ENCODE measurements around the gene CPXM2.
"Not testable (repeated sequence)": the region's sequence is repeated elsewhere in the genome, so short reads cannot be mapped to it uniquely, and the experiment has no call there.

The CPXM2 gene

GRCh38 chr10:123736917-123737316, 154.7 kb downstream of the CPXM2 start:
- ATAC-seq = not testable (repeated sequence)

GRCh38 chr10:123729523-123729922, 162.1 kb downstream of the CPXM2 start:
- ATAC-seq = no peak

DNA sequence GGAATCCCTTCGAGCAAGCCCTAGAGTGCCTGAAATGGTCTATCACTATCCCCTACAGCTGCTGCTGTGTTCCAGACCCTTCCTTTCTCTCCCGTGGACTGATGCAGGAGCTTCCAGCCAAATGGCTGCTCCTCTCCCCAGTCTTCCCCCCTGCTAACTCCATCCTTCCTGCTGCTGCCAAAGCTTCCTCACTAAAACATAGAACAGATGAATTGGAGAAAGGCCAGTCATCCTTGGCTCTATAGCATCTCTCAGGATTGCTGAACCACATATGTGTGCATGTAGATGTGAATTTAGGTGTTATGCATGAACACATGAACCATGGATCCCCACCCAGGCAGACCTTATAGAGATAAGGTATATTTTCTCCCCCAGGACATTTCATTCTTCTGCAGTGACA, 164.8 kb downstream of the CPXM2 start:
- ATAC-seq = no peak

- ATAC-seq = no peak
These were observed 165.2 kb downstream of the CPXM2 start for GRCh38 chr10:123726381-123726780.

DNA sequence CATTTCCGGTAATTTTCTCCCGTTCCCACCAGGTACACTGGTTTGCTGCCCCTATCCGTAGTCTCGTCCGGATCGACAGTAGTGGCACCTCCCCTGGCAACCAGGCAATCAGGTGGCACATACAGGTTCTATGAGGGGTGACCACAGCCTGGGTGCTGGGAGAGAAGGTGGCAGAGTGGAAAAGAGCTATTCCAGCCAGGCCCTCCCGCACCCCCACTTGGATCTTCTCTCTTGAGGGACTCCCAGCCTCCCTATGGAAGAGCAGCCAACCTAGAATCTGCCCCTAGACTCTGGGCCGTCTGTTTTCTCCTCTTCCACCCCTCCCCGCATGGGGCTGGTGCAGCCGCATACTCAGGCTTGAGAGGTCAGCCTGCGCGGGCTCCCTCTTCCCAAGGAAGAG, 166.9 kb downstream of the CPXM2 start:
- no peak for ATAC-seq

GRCh38 chr10:123722351-123722750, 169.3 kb downstream of the CPXM2 start:
- ATAC-seq = no peak

DNA sequence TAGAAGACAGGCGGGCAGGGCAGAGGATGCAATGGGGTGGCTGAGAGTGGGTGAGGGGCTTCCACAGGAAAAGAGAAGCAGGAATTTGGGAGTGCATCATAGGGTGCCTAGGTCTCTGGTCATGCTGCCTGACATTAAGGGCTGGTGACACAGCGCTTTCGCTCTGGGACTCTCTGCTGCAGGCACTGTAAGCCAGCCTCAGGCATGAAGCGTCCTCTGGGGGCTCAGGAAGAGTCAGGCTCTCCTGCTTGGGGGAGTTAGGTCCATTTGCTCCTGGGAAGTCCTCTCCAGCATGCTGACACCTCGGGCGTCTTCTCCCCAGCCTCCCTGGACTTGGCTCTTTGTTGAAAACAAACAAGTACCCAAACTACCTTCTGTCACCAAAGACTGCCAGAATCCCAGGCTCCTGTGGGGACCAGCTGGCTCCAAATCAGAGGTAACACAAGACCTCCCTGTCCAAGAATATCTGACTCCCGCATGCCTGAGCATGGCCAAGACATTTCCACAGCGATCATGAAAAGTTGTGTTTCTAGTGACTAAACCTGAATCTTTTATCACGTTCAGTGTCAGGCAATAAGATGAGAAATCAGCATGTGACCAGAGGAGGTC, 170.1 kb downstream of the CPXM2 start:
- no peak for ATAC-seq

- no peak for ATAC-seq
These were observed 171.1 kb downstream of the CPXM2 start for GRCh38 chr10:123720536-123720935.

DNA sequence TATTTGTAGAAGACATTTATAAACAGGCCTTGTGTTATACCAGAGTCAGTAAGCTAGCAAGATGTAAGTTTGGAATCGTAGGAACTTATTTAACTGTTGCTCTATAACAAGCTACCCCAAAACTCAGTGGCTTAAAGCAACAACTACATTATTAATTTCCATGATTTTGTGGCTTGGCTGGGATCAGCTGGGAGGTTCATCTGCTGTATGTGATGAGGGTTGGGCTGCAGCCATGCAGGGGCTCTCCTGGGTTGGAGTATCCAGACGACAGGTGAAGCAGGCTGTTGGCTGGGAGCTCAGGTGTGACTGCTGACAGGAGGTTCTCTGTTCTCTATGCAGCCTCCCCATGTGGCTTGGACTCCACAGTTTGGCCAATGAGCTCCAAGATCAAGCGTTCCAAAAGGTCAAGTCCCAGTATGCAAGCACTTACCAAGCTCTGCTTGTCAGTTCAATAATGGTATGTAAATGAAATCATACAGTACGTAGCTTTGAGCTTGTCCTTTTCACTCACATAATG, 173.0 kb downstream of the CPXM2 start:
- no peak for ATAC-seq

GRCh38 chr10:123717336-123717735, 174.3 kb downstream of the CPXM2 start:
- ATAC-seq = no peak

DNA sequence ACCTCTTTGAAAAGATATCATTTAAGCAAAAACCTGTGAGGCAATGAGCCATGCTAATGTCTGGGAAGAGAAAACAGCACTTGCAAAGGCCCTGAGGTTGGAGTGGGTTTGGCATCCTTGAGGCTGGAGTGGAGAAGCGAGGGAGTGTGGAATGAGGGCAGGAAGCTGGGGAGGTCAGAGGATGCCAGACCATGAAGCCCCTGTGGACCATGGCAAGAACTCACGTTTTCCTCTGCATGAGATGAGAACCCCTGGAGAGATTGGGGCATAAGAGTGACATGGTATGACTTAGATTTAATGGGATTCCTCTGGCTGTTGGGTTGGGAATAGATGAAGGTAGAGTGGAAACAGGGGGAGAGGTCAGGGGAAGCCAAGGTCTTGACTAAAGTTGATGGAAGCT, 176.1 kb downstream of the CPXM2 start:
- no peak for ATAC-seq

DNA sequence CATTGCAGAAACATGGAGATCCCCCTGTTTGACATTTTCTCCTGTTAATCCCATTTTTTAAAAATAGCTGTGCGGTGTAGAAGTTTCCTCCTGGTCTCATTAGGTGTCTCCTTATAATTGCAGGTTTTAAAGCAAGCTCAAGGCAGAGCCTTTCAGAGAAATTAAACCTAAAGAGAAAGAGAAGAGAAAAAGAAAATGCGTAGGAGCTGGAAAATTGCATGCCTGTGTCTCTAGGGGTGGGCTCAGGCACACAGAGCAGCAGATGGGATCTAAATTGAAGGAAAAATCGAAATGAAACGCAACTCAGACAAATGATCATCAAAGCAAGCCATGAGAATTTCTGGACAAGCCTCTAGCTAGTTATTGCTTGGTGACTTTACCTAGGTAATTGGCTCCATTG, 185.4 kb downstream of the CPXM2 start:
- ATAC-seq = no peak

GRCh38 chr10:123704812-123705211, 186.8 kb downstream of the CPXM2 start:
- no peak for ATAC-seq

DNA sequence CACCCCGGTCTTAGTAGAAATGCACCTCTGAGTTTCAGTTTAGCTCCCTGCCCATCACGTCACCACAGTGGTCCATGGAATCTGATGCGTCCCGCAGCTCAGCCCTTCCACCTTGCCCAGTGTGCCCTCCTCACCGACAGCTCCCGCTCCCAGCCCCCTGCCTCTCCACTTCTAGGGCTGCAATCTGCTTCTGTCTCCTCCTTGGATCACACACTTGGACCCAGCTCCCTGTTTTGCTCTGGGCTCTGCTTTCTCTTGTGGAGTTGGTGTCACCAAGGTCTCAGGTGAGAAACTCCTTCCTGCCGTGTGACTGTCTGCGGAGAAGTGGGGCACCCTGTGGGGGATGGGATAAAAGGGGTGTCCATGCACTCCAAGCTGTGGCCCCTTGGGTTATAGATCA, 187.5 kb downstream of the CPXM2 start:
- no peak for ATAC-seq

DNA sequence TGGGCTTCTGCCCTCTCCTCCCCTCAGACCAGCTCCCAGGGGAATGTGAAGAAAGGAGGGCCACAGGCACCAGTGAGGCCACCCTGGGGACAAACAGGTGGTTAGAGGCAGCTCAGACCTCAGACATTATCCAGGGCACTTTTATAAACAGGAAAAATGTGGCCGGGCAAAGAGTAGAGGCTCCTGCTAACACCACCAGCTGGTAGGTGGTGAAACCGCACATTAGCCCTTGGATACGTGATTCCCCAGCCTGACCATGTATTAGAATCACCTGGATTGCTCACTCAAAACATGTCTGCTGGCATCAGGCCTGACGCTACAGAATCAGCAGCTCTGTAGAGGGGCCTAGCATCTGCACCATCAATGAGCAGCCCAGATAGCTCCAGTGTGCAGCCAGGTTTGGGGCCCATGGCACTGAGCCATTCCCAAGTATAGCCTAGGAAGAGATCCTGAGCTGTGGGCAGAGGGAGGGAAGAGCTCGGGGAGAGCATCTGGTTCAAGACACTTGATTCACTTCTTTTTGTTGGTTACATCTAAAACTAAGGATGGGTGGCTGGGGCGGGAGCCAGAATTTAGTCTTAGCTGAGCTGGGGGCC, 188.3 kb downstream of the CPXM2 start:
- ATAC-seq = no peak

Measured in activated CD4-positive, CD25-positive, alpha-beta regulatory T cell treated with anti-CD3 and anti-CD28 coated beads, Interleukin-2, amount 50 U/mL, for 24 hours (primary cell).